ENCODE data around the gene RRAGD.

The RRAGD gene

GRCh38 chr6:89375427-89376267 is 36.4 kb downstream of the RRAGD start:
- H3K4me1 Mint-ChIP-seq (ENCODE audit: low read depth) = peaks cover 42% of the 10 kb centered on the region
- no peaks in the 10 kb centered on the region for H3K9me3 Mint-ChIP-seq
- H3K27ac Mint-ChIP-seq = peak overlapping the region; percentile 70
- H3K36me3 Mint-ChIP-seq (ENCODE audit: low read depth) = peaks cover 12% of the 10 kb centered on the region
- H3K4me3 Mint-ChIP-seq = peak overlapping the region; percentile 5
- H3K27me3 Mint-ChIP-seq (ENCODE audit: low read depth) = no peaks in the 10 kb centered on the region

- H3K4me1 Mint-ChIP-seq (ENCODE audit: low read depth) = peaks cover 44% of the 10 kb centered on the region
- no peaks in the 10 kb centered on the region for H3K9me3 Mint-ChIP-seq
- H3K27me3 Mint-ChIP-seq (ENCODE audit: low read depth) = no peaks in the 10 kb centered on the region
- peak overlapping the region; percentile 48 for H3K4me3 Mint-ChIP-seq
- peak overlapping the region; percentile 89 for H3K27ac Mint-ChIP-seq
- H3K36me3 Mint-ChIP-seq (ENCODE audit: low read depth) = peaks cover 10% of the 10 kb centered on the region
These were observed 39.6 kb downstream of the RRAGD start for GRCh38 chr6:89372506-89372901.

GRCh38 chr6:89371849-89372505 is 40.1 kb downstream of the RRAGD start:
- Mint-ChIP-seq H3K36me3 (ENCODE audit: low read depth) (peaks cover 9% of the 10 kb centered on the region), H3K4me1 (ENCODE audit: low read depth) (peaks cover 42% of the 10 kb centered on the region), H3K27me3 (ENCODE audit: low read depth) (no peaks in the 10 kb centered on the region), H3K4me3 (peak overlapping the region; percentile 48), H3K27ac (peak overlapping the region; percentile 89), H3K9me3 (no peaks in the 10 kb centered on the region)

GRCh38 chr6:89368999-89369398 is 43.1 kb downstream of the RRAGD start:
- peaks cover 4% of the 10 kb centered on the region for H3K36me3 Mint-ChIP-seq (ENCODE audit: low read depth)
- H3K4me1 Mint-ChIP-seq (ENCODE audit: low read depth) = peaks cover 30% of the 10 kb centered on the region
- no peaks in the 10 kb centered on the region for H3K9me3 Mint-ChIP-seq
- no peak overlapping the region for H3K4me3 Mint-ChIP-seq
- no peak overlapping the region for H3K27ac Mint-ChIP-seq
- H3K27me3 Mint-ChIP-seq (ENCODE audit: low read depth) = no peaks in the 10 kb centered on the region

- no peak overlapping the region for H3K4me3 Mint-ChIP-seq
- H3K27me3 Mint-ChIP-seq (ENCODE audit: low read depth) = no peaks in the 10 kb centered on the region
- peaks cover 4% of the 10 kb centered on the region for H3K36me3 Mint-ChIP-seq (ENCODE audit: low read depth)
- peaks cover 31% of the 10 kb centered on the region for H3K4me1 Mint-ChIP-seq (ENCODE audit: low read depth)
- H3K9me3 Mint-ChIP-seq = no peaks in the 10 kb centered on the region
- no peak overlapping the region for H3K27ac Mint-ChIP-seq
These were observed 44.0 kb downstream of the RRAGD start for GRCh38 chr6:89368107-89368506.

- Mint-ChIP-seq H3K9me3 (no peaks in the 10 kb centered on the region), H3K27ac (no peak overlapping the region), H3K4me1 (ENCODE audit: low read depth) (peaks cover 31% of the 10 kb centered on the region), H3K36me3 (ENCODE audit: low read depth) (peaks cover 7% of the 10 kb centered on the region), H3K27me3 (ENCODE audit: low read depth) (no peaks in the 10 kb centered on the region), H3K4me3 (no peak overlapping the region)
These were observed 47.5 kb downstream of the RRAGD start for GRCh38 chr6:89364586-89364985.

- Mint-ChIP-seq H3K27me3 (ENCODE audit: low read depth) (no peaks in the 10 kb centered on the region), H3K36me3 (ENCODE audit: low read depth) (peaks cover 5% of the 10 kb centered on the region), H3K9me3 (no peaks in the 10 kb centered on the region), H3K27ac (no peak overlapping the region), H3K4me3 (no peak overlapping the region), H3K4me1 (ENCODE audit: low read depth) (peaks cover 46% of the 10 kb centered on the region)
These were observed 50.9 kb downstream of the RRAGD start for GRCh38 chr6:89361171-89361570.

- H3K9me3 Mint-ChIP-seq = no peaks in the 10 kb centered on the region
- no peaks in the 10 kb centered on the region for H3K27me3 Mint-ChIP-seq (ENCODE audit: low read depth)
- peaks cover 5% of the 10 kb centered on the region for H3K36me3 Mint-ChIP-seq (ENCODE audit: low read depth)
- no peak overlapping the region for H3K4me3 Mint-ChIP-seq
- H3K27ac Mint-ChIP-seq = no peak overlapping the region
- H3K4me1 Mint-ChIP-seq (ENCODE audit: low read depth) = peaks cover 48% of the 10 kb centered on the region
These were observed 51.6 kb downstream of the RRAGD start for GRCh38 chr6:89360415-89360999.

GRCh38 chr6:89359561-89359960 is 52.5 kb downstream of the RRAGD start:
- Mint-ChIP-seq H3K27me3 (ENCODE audit: low read depth) (no peaks in the 10 kb centered on the region), H3K36me3 (ENCODE audit: low read depth) (peaks cover 5% of the 10 kb centered on the region), H3K4me3 (no peak overlapping the region), H3K27ac (peak overlapping the region; percentile 19), H3K4me1 (ENCODE audit: low read depth) (peaks cover 49% of the 10 kb centered on the region), H3K9me3 (no peaks in the 10 kb centered on the region)

- no peaks in the 10 kb centered on the region for H3K9me3 Mint-ChIP-seq
- H3K27ac Mint-ChIP-seq = peak overlapping the region; percentile 94
- no peaks in the 10 kb centered on the region for H3K27me3 Mint-ChIP-seq (ENCODE audit: low read depth)
- peak overlapping the region; percentile 86 for H3K4me3 Mint-ChIP-seq
- H3K36me3 Mint-ChIP-seq (ENCODE audit: low read depth) = peaks cover 1% of the 10 kb centered on the region
- peaks cover 53% of the 10 kb centered on the region for H3K4me1 Mint-ChIP-seq (ENCODE audit: low read depth)
These were observed 54.7 kb downstream of the RRAGD start for GRCh38 chr6:89357390-89357789.

GRCh38 chr6:89356642-89357170 is 55.4 kb downstream of the RRAGD start:
- Mint-ChIP-seq H3K27me3 (ENCODE audit: low read depth) (no peaks in the 10 kb centered on the region), H3K27ac (peak overlapping the region; percentile 94), H3K4me3 (peak overlapping the region; percentile 86), H3K36me3 (ENCODE audit: low read depth) (no peaks in the 10 kb centered on the region), H3K9me3 (no peaks in the 10 kb centered on the region), H3K4me1 (ENCODE audit: low read depth) (peaks cover 54% of the 10 kb centered on the region)

GRCh38 chr6:89355511-89356194 is 56.4 kb downstream of the RRAGD start:
- no peaks in the 10 kb centered on the region for H3K27me3 Mint-ChIP-seq (ENCODE audit: low read depth)
- H3K4me1 Mint-ChIP-seq (ENCODE audit: low read depth) = peaks cover 57% of the 10 kb centered on the region
- no peak overlapping the region for H3K27ac Mint-ChIP-seq
- no peaks in the 10 kb centered on the region for H3K36me3 Mint-ChIP-seq (ENCODE audit: low read depth)
- no peak overlapping the region for H3K4me3 Mint-ChIP-seq
- no peaks in the 10 kb centered on the region for H3K9me3 Mint-ChIP-seq

- Mint-ChIP-seq H3K36me3 (ENCODE audit: low read depth) (peaks cover 2% of the 10 kb centered on the region), H3K27ac (peak overlapping the region; percentile 78), H3K4me3 (peak overlapping the region; percentile 67), H3K9me3 (no peaks in the 10 kb centered on the region), H3K27me3 (ENCODE audit: low read depth) (no peaks in the 10 kb centered on the region), H3K4me1 (ENCODE audit: low read depth) (peaks cover 64% of the 10 kb centered on the region)
These were observed 58.2 kb downstream of the RRAGD start for GRCh38 chr6:89353702-89354392.

- H3K4me3 Mint-ChIP-seq = peak overlapping the region; percentile 67
- peaks cover 2% of the 10 kb centered on the region for H3K36me3 Mint-ChIP-seq (ENCODE audit: low read depth)
- H3K4me1 Mint-ChIP-seq (ENCODE audit: low read depth) = peaks cover 67% of the 10 kb centered on the region
- H3K9me3 Mint-ChIP-seq = no peaks in the 10 kb centered on the region
- no peaks in the 10 kb centered on the region for H3K27me3 Mint-ChIP-seq (ENCODE audit: low read depth)
- peak overlapping the region; percentile 78 for H3K27ac Mint-ChIP-seq
These were observed 58.9 kb downstream of the RRAGD start for GRCh38 chr6:89353118-89353556.
